ENCODE measurements around the gene COL27A1. TPM values are rescaled to one million over a fixed set of nuclear protein-coding genes. Genes with fewer than 3 reads are reported as not detected.

COL27A1 gene
- polyA plus RNA-seq, 1 of the 3 experiments (the other 2 are of a cell fraction) = 8.7 TPM

DNA sequence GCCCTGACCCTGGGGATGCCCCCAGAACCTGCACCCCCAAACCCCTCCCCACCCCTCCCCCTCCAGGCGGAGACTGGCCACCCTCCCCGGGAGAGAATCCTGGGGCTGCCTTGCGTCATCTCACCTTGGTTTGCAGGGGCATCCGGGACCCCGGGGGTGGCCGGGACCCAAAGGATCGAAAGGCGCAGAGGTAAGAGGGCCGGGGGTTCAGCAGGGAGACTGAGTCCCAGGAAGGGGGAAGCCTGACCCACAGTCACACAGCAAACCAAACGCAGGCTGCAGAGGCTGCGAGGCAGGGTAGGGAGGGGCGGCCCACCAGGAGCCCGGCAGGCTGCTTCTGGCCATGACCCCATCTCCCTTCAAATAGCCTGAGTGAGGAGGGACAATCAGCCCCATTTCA lies 133.8 kb downstream of the COL27A1 start:
- POLR2A ChIA-PET = no interaction called here
- CTCF ChIA-PET = interaction anchor here (1.0 to 17.8 kb wide), 10 partner anchors 8 to 210 kb away, joined by 3 to 269 read pairs (median 49); partner anchors contain the start of gene COL27A1

More for the DNA sequence above, 133.8 kb downstream of the COL27A1 start:
- no peak for DNase-seq
- no peak for TF ChIP-seq NRF1 (IDR thresholded peaks at IDR 0.05; ENCODE audit: low read depth, low read length)
- TF ChIP-seq SIN3A (IDR thresholded peaks at IDR 0.05; ENCODE audit: borderline replicate concordance, low read depth, low read length) = no peak
- TF ChIP-seq SMC3 (IDR thresholded peaks at IDR 0.05; ENCODE audit: low read depth, low read length) = no peak
- TF ChIP-seq, protein P1, sequence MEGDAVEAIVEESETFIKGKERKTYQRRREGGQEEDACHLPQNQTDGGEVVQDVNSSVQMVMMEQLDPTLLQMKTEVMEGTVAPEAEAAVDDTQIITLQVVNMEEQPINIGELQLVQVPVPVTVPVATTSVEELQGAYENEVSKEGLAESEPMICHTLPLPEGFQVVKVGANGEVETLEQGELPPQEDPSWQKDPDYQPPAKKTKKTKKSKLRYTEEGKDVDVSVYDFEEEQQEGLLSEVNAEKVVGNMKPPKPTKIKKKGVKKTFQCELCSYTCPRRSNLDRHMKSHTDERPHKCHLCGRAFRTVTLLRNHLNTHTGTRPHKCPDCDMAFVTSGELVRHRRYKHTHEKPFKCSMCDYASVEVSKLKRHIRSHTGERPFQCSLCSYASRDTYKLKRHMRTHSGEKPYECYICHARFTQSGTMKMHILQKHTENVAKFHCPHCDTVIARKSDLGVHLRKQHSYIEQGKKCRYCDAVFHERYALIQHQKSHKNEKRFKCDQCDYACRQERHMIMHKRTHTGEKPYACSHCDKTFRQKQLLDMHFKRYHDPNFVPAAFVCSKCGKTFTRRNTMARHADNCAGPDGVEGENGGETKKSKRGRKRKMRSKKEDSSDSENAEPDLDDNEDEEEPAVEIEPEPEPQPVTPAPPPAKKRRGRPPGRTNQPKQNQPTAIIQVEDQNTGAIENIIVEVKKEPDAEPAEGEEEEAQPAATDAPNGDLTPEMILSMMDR (IDR thresholded peaks at IDR 0.05) = no peak
- TF ChIP-seq MEF2A (IDR thresholded peaks at IDR 0.05; ENCODE audit: borderline replicate concordance, low read depth) = no peak
- no peak for TF ChIP-seq YY1 (IDR thresholded peaks at IDR 0.05; ENCODE audit: low read depth)
- no peak for TF ChIP-seq FOXM1 (IDR thresholded peaks at IDR 0.05; ENCODE audit: low read depth)
- TF ChIP-seq ELF1 (IDR thresholded peaks at IDR 0.05) = no peak
- no peak for TF ChIP-seq CHD2 (IDR thresholded peaks at IDR 0.05; ENCODE audit: low read length, partially characterized antibody)
- TF ChIP-seq RAD21 (IDR thresholded peaks at IDR 0.05; ENCODE audit: low read length) = no peak
- TF ChIP-seq, protein P2, sequence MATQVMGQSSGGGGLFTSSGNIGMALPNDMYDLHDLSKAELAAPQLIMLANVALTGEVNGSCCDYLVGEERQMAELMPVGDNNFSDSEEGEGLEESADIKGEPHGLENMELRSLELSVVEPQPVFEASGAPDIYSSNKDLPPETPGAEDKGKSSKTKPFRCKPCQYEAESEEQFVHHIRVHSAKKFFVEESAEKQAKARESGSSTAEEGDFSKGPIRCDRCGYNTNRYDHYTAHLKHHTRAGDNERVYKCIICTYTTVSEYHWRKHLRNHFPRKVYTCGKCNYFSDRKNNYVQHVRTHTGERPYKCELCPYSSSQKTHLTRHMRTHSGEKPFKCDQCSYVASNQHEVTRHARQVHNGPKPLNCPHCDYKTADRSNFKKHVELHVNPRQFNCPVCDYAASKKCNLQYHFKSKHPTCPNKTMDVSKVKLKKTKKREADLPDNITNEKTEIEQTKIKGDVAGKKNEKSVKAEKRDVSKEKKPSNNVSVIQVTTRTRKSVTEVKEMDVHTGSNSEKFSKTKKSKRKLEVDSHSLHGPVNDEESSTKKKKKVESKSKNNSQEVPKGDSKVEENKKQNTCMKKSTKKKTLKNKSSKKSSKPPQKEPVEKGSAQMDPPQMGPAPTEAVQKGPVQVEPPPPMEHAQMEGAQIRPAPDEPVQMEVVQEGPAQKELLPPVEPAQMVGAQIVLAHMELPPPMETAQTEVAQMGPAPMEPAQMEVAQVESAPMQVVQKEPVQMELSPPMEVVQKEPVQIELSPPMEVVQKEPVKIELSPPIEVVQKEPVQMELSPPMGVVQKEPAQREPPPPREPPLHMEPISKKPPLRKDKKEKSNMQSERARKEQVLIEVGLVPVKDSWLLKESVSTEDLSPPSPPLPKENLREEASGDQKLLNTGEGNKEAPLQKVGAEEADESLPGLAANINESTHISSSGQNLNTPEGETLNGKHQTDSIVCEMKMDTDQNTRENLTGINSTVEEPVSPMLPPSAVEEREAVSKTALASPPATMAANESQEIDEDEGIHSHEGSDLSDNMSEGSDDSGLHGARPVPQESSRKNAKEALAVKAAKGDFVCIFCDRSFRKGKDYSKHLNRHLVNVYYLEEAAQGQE (IDR thresholded peaks at IDR 0.05; ENCODE audit: low read depth, low read length) = no peak
- TF ChIP-seq JUND (IDR thresholded peaks at IDR 0.05) = no peak
- no peak for TF ChIP-seq GABPA (IDR thresholded peaks at IDR 0.05; ENCODE audit: low read depth)
- no peak for TF ChIP-seq NFIC (IDR thresholded peaks at IDR 0.05; ENCODE audit: borderline replicate concordance)
- no peak for TF ChIP-seq MAX (IDR thresholded peaks at IDR 0.05; ENCODE audit: low read depth)
- TF ChIP-seq, protein P3, sequence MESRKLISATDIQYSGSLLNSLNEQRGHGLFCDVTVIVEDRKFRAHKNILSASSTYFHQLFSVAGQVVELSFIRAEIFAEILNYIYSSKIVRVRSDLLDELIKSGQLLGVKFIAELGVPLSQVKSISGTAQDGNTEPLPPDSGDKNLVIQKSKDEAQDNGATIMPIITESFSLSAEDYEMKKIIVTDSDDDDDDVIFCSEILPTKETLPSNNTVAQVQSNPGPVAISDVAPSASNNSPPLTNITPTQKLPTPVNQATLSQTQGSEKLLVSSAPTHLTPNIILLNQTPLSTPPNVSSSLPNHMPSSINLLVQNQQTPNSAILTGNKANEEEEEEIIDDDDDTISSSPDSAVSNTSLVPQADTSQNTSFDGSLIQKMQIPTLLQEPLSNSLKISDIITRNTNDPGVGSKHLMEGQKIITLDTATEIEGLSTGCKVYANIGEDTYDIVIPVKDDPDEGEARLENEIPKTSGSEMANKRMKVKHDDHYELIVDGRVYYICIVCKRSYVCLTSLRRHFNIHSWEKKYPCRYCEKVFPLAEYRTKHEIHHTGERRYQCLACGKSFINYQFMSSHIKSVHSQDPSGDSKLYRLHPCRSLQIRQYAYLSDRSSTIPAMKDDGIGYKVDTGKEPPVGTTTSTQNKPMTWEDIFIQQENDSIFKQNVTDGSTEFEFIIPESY (IDR thresholded peaks at IDR 0.05; ENCODE audit: borderline replicate concordance, low read depth) = no peak
- no peaks in the 10 kb centered on the region for H3K9me2 ChIP-seq
- no peak overlapping the region for H3K27ac ChIP-seq (ENCODE audit: low read depth in 2 of 2, low read length in 1 of 2)
- H3K27me3 ChIP-seq (ENCODE audit: insufficient read depth) = no peaks in the 10 kb centered on the region
- H3K79me2 ChIP-seq (ENCODE audit: insufficient read depth) = no peaks in the 10 kb centered on the region
- no peak overlapping the region for H2AFZ ChIP-seq (ENCODE audit: low read depth)
- H3K4me2 ChIP-seq = no peak overlapping the region
- no peak overlapping the region for H3K9ac ChIP-seq
- H3K4me1 ChIP-seq (ENCODE audit: control insufficient read depth in 1 of 2, insufficient read depth in 2 of 2, low read depth in 1 of 2, low read length in 1 of 2) = peaks cover 22 to 28% of the 10 kb centered on the region in 2 experiments; a peak in 3 of 4 replicates
- peaks cover 4% of the 10 kb centered on the region for H3F3A ChIP-seq (replicated peaks; ENCODE audit: insufficient read depth)
- WGBS (ENCODE audit: low lambda C conversion rate) = 95% methylated on average over 11 of the region's 13 CpGs
- no peaks in the 10 kb centered on the region for H4K20me1 ChIP-seq (ENCODE audit: insufficient read depth)
- peaks cover 2 to 25% of the 10 kb centered on the region in 2 experiments for H3K36me3 ChIP-seq (replicated peaks in 1 of 2; ENCODE audit: control insufficient read depth in 1 of 2, insufficient read depth in 2 of 2, low read length in 1 of 2)
- no peaks in the 10 kb centered on the region for H3K9me3 ChIP-seq
- H3K4me3 ChIP-seq (ENCODE audit: low read depth in 2 of 2, low read length in 1 of 2) = no peak overlapping the region
